Osteocyte (in vitro differentiated cells): Measurements from ENCODE around the gene ARHGAP24. TPM values are rescaled to one million over a fixed set of nuclear protein-coding genes. Genes with fewer than 3 reads are reported as not detected.
"Not testable (repeated sequence)": the region's sequence is repeated elsewhere in the genome, so short reads cannot be mapped to it uniquely, and the experiment has no call there.

ENCODE experiments used
- DNase-seq: peaks from one replicate; pipeline ENCODE4 v3.0.0; 2021; ENCODE audit warnings: mixed read lengths; ENCODE audit not compliant: unreplicated experiment; ENCODE audit errors: extremely low spot score
- H3K27ac Mint-ChIP-seq: one replicate; pipeline ENCODE4 v1.8.0; 2021; ENCODE audit warnings: mild to moderate bottlenecking, mixed read lengths; ENCODE audit not compliant: unreplicated experiment
- H3K27me3 Mint-ChIP-seq: one replicate; pipeline ENCODE4 v1.8.0; 2021; ENCODE audit warnings: mixed read lengths; ENCODE audit not compliant: unreplicated experiment
- H3K36me3 Mint-ChIP-seq: one replicate; pipeline ENCODE4 v1.8.0; 2021; ENCODE audit warnings: mixed read lengths; ENCODE audit not compliant: unreplicated experiment
- H3K4me1 Mint-ChIP-seq: one replicate; pipeline ENCODE4 v1.8.0; 2021; ENCODE audit warnings: mixed read lengths; ENCODE audit not compliant: unreplicated experiment
- H3K4me3 Mint-ChIP-seq: one replicate; pipeline ENCODE4 v1.8.0; 2021; ENCODE audit warnings: mild to moderate bottlenecking, moderate library complexity, mixed read lengths; ENCODE audit not compliant: unreplicated experiment
- H3K9me3 Mint-ChIP-seq: one replicate; pipeline ENCODE4 v1.8.0; 2021; ENCODE audit warnings: mixed read lengths; ENCODE audit not compliant: unreplicated experiment
- CTCF ChIP-seq: fragments of 200-600 bp; sonication (generic); IDR thresholded peaks from 2 replicates; pipeline ENCODE4 v1.5.0; 2021; ENCODE audit warnings: antibody characterized with exemption, mild to moderate bottlenecking, moderate library complexity
- total RNA-seq: library from RNA; stranded (reverse); gene quantifications from 2 replicates; pipeline ENCODE4 v1.2.1, GENCODE V29; 2021

Gene ARHGAP24
- total RNA-seq, 1 donor from 2014 or later = 29.3 TPM

GRCh38 chr4:85496933-85497332 lies 22.0 kb downstream of the ARHGAP24 start:
- Mint-ChIP-seq H3K36me3 (no peaks in the 10 kb centered on the region), H3K9me3 (no peaks in the 10 kb centered on the region), H3K27ac (no peak overlapping the region), H3K27me3 (peaks cover 4% of the 10 kb centered on the region), H3K4me1 (no peaks in the 10 kb centered on the region), H3K4me3 (no peak overlapping the region)
- TF ChIP-seq CTCF = no peak
- DNase-seq = no peak

- no peak for DNase-seq
These were observed 23.3 kb downstream of the ARHGAP24 start for GRCh38 chr4:85498068-85498733.

GRCh38 chr4:85499573-85499972 lies 24.6 kb downstream of the ARHGAP24 start:
- DNase-seq = no peak
- Mint-ChIP-seq H3K27me3 (peaks cover 13% of the 10 kb centered on the region), H3K4me1 (no peaks in the 10 kb centered on the region), H3K4me3 (no peak overlapping the region), H3K36me3 (no peaks in the 10 kb centered on the region), H3K27ac (no peak overlapping the region), H3K9me3 (no peaks in the 10 kb centered on the region)
- no peak for TF ChIP-seq CTCF

More at GRCh38 chr4:85498068-85498733, 23.3 kb downstream of the ARHGAP24 start:
- H3K27me3 Mint-ChIP-seq = peaks cover 3% of the 10 kb centered on the region
- no peak for TF ChIP-seq CTCF
- no peak overlapping the region for H3K4me3 Mint-ChIP-seq
- no peaks in the 10 kb centered on the region for H3K36me3 Mint-ChIP-seq
- H3K27ac Mint-ChIP-seq = no peak overlapping the region
- H3K4me1 Mint-ChIP-seq = no peaks in the 10 kb centered on the region
- no peaks in the 10 kb centered on the region for H3K9me3 Mint-ChIP-seq

- no peak overlapping the region for H3K27ac Mint-ChIP-seq
- H3K4me3 Mint-ChIP-seq = no peak overlapping the region
- H3K27me3 Mint-ChIP-seq = peaks cover 18% of the 10 kb centered on the region
- no peaks in the 10 kb centered on the region for H3K4me1 Mint-ChIP-seq
- H3K36me3 Mint-ChIP-seq = no peaks in the 10 kb centered on the region
- peaks cover 1% of the 10 kb centered on the region for H3K9me3 Mint-ChIP-seq
- no peak for DNase-seq
- TF ChIP-seq CTCF = no peak
These were observed 25.3 kb downstream of the ARHGAP24 start for GRCh38 chr4:85500110-85500867.

GRCh38 chr4:85501145-85501544 lies 26.2 kb downstream of the ARHGAP24 start:
- peaks cover 20% of the 10 kb centered on the region for H3K27me3 Mint-ChIP-seq
- not testable (repeated sequence) for H3K36me3 Mint-ChIP-seq, H3K4me3 Mint-ChIP-seq, H3K9me3 Mint-ChIP-seq, H3K27ac Mint-ChIP-seq, H3K4me1 Mint-ChIP-seq, DNase-seq
